Astrocyte of the cerebellum (primary cell): Measurements from ENCODE around the gene SLX4IP.

Experiments used
- DNase-seq: peaks from one replicate; pipeline ENCODE4 v3.0.0-alpha.2; 2011; ENCODE audit warnings: low read depth
- H3K4me3 ChIP-seq: 2 replicates; pipeline ENCODE4 v1.5.1; 2011; ENCODE audit warnings: mild to moderate bottlenecking, low read depth, low read length, moderate library complexity
- CTCF ChIP-seq: IDR thresholded peaks from 2 replicates; pipeline ENCODE4 v1.5.1; 2012; ENCODE audit warnings: low read length, low read depth, moderate library complexity, mild to moderate bottlenecking; ENCODE audit errors: missing control alignments
- in situ Hi-C: cut with HindIII; loops from 2 replicates; pipeline ENCODE4 v1.10.0; 2017; ENCODE audit warnings: low sequenced_read_pairs

Gene SLX4IP

DNA sequence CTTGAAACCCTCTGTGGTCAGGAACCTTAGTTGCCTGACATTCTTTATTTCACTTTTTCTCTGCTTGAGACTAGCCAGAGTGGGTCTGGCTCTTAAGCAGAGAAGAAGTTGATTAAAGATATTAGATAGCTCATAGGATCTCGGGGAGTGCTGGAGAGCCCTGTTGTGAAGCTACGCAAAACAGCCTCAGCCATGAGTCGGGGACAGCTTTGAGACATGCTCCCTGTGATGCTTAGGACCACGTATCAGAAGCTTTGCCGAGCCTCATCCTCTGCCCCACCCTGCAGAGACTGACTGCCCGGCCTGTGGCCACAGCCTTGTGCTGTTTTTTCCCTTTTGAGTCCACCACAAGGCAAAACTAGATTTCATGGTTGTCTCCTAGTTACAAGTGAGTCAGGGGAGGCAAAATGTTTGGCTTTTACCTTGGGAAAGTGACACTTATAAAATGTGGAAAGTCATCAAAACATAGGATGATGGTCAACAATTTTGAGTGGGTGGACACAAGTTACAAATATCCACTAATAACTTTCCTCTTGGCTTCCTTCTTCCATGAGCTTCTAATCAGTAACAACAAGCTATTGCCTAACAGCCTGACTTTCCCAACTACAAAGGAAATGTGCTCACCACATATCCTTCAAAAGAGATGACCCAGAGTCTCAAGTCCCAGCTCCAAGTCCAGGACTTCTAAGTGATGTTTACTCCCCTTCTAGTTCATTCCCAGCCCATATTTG lies 130.3 kb downstream of the SLX4IP start:
- peak; percentile 19 for DNase-seq
- in situ Hi-C loops = no loop called here
- no peak overlapping the region for H3K4me3 ChIP-seq
- no peak for TF ChIP-seq CTCF

DNA sequence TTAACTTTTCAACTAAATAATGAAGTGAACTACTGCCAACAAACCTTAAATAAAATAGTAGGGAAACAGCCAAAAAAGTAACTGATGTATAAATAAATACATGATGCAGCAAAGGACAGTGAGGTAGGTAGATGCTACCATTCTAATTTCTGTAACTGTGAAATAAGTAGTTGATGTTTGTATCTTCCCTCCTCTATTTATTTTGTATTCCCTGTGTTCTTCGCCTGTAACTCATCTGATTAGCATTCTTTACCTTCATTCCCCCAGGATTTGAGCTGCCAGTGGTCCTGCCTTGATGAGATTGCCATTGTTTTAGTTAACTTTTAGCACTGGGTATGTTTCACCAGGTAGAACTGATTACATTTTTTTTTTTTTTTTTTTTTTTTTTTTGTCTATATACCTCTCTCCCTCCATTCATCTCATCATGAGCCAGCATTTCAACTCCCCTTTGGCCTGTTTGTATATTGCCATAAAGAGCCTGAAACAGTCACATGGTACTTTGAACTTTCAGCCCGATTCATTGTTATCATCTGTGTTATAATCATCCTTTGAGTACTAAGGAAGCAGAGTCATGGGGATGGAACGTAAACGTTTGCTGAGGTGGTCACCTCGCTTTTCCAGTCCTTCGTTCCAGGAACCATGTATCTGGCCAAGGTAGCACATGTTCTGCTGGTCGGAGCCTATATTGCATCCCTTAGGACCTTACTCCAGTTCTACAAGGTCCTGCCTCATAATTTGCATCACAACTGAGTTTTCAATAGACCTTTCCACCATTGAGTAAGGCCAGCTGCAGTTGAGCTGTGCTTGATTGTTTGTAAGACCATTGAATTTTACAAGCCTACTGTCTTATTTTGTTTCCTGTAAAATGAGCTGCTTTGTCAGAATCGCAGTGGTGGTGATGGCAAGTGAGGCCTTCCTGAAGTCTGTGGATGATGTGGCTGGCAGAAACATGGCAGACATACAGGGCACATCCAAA lies 131.1 kb downstream of the SLX4IP start:
- no peak for TF ChIP-seq CTCF
- no peak for DNase-seq
- in situ Hi-C loops = no loop called here
- H3K4me3 ChIP-seq = no peak overlapping the region

DNA sequence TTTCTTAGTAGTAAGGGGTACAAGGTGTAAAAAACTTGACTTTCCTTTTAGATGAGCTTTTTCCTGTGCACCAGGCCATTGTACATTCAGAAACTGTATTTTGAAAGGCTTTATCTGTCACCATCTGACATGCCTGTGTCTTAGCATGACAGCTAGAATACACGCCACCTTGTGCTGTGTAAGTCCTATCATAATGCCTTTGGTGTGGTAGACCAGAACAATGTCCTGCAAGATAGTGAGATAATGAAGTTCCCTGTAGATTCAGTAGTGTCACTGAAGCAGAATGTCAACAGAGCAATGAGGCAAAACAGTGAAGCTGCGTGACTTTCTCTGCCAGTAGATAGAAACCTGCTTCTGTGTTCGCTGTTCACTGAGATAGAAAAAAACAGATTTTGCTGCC lies 132.9 kb downstream of the SLX4IP start:
- H3K4me3 ChIP-seq = no peak overlapping the region
- no peak for TF ChIP-seq CTCF
- in situ Hi-C loops = no loop called here
- no peak for DNase-seq

DNA sequence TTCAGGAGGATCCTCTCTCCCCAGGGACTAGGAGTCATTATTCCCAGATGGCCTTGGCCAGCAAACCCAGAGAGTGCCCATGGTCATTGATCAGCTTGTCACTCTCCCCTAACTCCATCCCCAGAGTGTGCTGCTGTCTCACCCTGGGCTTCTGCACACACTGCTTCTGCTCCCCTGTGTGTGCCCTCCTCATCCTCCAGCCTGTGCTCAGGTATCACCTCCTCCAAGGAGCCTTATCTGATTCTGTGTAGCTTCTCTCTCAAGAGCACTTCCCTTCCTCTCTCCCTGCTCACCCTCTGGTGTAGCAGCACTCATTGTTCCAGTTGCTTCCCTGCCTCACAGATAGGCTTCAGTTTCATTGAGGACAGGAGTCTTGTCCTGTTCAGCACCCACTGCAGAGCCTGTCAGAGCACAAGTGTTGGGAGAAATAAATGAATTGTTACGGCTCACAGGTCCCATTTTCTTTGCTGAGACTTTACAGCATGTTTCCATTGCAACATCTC lies 136.3 kb downstream of the SLX4IP start:
- DNase-seq = no peak
- TF ChIP-seq CTCF = no peak

DNA sequence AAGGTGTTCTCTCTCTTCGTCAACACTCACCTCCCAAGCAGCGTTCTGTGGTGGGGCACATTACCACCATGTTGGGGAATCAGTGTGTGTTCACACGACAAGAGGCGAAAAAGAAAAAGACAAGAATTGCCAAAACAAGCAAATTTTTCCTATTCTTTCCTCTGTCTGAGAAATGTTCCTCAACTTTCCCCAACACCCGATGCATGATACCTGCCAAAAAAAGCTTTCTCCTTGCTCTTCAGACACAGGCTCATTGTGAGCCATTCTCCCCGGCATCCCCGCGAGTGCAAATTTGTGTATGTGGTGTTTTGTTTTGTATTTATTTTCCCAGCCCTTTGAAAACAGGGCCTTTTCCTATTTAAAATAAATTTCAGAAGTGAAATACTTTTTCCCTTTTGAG lies 137.7 kb downstream of the SLX4IP start:
- H3K4me3 ChIP-seq = no peak overlapping the region
- no peak for DNase-seq
- in situ Hi-C loops = no loop called here
- TF ChIP-seq CTCF = no peak

More for the DNA sequence above, 136.3 kb downstream of the SLX4IP start:
- in situ Hi-C loops = no loop called here
- H3K4me3 ChIP-seq = no peak overlapping the region

GRCh38 chr20:10573273-10573950 lies 138.3 kb downstream of the SLX4IP start:
- no peak for DNase-seq
- in situ Hi-C loops = no loop called here
- H3K4me3 ChIP-seq = no peak overlapping the region
- TF ChIP-seq CTCF = no peak
